T-helper 2 cell (primary cell): Measurements from ENCODE around the gene KCNQ4.

Experiments
- DNase-seq, 5 experiments: peaks; one replicate each; pipeline versions ENCODE4 v3.0.0 to v3.0.0-alpha.2; 2012 to 2022
- total RNA-seq, 2 donors: gene quantifications; one replicate each; lab custom pipeline; 2026; lab: John Stamatoyannopoulos, UW

Gene KCNQ4
- total RNA-seq = 0 to 0.40 reads per million in 2 donors

DNA sequence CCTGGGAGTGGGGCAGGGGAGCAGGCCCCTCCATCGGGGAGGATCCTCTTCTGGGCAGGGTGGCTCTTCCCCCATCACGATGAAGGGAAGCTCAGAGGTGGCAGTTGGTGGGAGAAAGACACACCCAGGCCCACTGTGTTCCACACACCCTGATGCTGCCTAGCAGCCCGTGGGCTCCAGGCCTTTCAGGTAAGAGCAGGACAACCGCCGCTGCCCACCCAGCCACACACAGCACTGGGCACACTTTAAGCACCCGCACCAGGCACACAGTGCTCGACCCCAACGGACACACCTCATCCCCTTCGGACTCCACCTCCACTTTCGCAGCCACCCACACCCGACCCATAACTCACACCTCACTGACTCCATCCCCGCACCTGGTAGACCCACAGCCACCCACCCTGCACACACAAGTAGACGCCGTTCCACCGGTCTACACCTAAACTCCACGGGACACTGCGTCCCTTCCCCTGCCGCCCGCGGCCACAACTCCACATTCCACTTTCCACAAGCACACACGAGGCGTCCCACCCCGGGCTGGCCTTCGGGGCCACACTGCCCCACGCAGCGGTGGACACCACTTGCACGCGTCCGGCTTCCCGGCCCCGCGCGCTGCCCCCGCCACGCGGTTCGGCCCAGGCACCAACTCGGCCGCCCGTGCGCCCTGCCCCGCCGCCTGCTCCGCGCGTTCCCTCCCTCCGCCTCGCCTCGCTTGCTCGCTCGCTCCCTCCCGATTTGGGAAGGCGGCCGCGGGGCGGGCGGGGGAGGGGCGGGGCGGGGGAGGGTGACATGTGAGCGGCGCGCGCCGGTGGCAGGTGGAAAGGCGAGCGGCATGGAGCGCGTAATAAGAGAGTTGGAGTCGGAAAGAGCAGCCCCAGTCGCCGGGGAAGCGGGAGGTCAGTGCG lies at the start of gene KCNQ4:
TSS of gene KCNQ4 (plus strand) at position 787 of the 905 bp plus-strand sequence. CDS start 307 bp downstream, outside the sequence.
- peak in 1 of 5 experiments; percentile 13 for DNase-seq

DNA sequence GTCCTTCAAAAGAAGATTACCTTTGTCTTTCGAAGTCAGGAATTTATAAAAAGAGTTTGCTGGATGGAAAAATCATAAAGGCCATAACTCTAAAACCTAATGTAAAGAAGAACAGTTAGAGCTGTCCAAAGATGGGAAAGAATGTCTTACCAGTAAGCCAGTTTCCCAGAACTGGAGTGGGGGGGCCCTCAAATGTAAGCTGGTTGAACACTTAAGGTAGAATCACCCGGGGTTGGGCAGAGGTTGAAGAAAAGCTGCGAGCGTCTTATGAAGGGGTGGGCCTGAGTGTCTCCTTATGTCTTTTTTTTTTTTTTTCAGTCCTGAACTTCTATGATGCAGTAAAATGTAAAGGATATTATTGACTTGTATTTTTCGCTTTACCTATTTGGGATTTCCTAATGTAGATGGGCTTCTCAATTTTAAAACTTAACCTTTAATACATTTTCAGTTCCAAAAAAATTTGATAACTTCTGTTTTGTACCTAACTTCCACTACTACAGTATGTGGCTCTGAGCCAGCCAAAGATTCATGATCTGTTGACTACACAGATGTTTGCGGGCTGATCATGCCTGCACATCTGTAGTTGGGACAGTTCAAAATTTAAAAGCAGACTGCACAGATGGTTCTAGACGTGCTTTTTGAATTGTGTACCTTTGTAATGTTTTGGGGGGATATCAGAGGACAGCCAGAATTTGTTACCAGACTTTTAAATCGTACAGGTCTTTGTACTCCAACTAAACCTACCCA lies 48.5 kb upstream of the KCNQ4 start:
- no peak for DNase-seq

DNA sequence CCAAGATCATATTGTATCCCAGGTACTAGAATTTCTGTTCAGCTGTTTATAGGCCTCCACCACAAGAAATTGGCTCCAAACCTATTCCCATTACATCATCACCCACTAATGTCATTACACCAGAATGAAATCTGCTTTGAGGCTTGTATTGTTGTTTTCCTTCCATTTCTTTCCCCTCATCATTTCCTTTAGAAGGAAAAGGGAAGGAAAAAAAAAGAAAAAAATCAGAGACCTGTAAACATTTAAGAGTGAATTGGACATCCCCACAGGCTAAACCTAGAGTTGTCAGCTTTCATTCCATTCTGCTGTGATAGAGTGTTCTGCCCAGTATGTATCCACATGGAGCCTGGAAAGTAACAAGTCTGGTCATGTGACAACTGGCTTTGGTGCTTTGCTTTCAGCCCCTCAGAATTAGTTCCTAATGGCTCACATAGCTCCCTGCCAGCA lies 47.5 kb upstream of the KCNQ4 start:
- DNase-seq = no peak

DNA sequence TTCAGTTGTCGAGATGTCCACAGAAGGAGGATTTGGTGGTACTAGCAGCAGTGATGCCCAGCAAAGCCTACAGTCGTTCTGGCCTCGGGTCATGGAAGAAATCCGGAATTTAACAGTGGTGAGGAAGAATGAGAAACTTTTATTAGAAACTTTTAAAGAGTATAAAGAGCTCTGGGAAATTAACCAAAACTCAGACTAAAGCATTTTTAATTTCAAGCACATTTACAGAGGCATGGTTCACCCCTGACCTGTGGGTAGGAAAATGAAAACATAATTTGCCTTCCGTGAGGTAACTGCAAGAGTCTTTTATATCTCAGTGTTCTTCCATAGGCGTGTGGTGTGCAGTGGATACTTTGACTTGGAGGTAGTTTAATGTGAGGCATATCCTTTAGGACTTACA lies 44.8 kb upstream of the KCNQ4 start:
- no peak for DNase-seq

DNA sequence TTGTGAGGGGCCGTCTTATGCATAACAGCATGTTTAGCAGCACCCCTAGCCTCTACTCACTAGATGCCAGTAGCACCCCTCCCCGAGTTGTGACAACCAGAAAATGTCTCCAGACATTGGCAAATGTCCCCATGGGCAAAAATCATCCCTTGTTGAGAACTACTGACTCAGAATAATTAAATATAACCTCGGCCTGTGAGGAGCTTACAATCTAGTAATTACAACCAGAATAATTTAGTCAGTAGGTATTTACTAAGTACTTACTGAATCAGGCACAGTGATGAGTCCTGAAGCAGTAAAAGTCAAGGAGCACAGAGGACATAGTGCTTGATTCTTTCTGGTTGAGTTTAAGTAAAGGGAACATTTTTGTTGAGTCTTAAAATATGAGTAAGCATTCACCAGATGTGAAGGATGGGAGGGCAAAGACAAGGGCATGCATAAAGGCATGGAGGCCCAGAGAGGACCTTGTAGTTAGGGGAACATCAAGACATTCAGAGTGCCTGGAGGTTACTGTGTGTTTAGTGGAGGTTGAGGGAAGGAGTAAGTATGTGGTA lies 44.1 kb upstream of the KCNQ4 start:
- no peak for DNase-seq

DNA sequence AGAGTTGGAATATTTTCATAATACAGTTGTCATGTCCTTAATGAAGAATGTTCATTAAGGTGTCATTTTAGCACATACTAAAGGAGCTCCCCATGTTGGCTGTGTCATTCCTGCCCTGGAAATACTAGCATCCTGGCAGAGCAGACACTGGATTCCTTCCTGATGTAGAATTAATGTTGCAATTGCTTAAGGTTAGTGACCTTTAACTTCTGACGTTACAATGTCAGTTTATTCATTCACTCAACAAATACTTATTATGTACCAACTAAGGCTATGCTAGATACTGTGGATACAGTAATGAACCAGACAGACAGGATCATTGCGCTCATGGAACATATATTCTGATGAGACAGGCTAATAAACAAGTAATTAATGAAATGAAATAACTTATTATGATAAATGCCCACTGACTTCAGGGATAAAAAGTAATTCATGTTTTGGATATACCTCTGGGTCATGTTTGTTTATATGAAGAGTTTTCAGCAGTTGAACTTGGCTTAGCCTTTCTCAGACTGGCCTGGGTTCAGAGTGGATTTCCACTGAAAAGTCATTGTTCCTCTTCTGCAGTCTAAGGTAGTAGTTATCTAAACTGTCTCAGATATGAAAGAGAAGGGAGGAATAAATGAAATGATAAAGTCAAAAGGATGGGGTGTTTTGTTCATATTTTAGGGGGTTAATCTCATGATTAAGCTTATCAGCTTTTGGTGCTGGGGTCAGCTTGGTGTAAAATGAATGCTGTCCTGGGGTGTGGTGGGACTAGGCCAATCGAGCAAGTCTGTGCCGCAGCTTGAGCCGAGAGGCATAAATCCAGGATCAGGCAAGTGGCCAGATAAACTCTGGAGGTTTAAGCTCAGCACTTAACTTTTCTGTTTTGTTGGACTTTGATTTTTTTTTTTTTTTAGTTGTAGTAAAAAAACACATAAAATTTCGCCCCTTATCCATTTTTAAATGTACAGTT lies 43.3 kb upstream of the KCNQ4 start:
- DNase-seq = no peak

DNA sequence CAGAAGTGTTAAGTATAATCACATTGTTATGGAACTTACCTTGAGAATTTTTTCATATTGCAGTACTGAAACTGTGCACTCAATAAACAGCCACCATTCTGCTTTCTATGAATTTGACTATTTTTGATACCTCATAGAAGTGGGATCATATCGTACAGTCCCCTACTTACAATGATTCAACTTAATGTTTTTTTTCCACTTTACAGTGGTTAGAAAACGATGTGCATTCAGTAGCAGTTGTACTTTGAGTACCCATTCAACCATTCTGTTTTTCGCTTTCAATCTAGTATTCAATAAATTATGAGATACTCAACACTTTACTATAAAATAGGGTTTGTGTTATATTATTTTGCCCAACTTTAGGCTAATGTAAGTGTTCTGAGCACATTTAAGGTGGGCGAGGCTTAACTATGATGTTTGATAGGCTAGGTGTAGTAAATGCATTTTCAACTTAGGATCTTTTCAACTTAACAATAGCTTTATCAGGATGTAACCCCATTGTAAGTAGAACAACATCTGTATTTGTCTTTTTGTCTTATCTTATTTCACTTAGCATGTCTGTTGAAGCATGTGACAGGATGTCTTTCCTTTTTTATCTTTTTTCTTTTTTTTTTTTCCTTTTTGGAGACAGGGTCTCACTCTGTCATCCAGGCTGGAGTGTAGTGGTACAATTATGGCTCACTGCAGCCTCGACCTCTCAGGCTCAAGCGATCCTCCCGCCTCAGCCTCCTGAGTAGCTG lies 42.4 kb upstream of the KCNQ4 start:
- DNase-seq = no peak

DNA sequence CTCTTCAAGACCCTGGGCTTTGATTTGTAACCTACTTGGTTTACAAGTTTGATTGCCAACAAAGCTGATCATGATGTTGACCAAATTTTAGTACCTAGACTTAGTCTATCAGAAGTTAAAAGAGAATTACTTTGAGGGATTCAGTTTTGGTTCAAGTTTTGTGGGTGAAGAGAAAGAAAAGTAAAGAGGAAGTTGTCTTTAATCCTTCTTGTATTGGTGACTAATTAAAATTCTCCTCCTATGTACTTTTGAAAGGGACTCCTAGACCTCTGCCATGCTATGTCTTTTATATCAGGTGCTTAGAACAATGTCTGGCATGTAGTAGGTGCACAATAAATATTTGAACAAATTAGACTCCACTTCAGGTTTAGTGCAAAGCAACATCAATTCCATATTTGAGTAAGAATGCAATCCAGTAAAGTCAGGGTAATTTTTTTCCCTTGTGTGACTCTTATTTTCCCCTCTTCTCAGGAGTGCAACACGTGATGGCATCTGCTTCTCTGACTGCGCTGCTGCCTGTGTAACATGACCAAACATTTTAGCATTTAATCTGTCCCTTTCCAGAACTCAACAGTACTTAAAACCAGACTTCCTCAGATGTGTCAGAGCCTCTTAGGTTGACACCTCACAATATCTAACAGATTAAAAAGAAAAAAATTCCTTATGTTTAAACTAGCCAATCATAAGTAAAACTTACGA lies 41.1 kb upstream of the KCNQ4 start:
- no peak for DNase-seq

DNA sequence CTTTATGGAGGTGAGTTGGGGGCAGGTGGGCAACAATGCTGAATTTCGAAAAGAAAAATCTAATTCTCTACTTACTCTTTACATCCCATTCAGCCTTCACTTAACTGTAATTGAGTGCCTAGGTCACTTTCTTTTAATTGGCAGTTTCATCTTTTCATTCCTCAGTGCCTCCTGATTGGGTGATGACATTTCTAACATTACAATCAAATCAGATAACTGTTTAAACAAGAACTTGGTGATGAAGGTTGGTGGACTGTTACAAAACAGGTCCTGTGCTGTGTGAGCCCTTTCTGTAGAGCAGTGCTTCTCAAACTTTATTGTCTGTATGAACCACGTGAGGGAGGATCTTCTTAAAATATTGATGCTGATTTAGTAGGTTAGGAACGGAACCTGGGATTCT lies 40.1 kb upstream of the KCNQ4 start:
- DNase-seq = no peak

DNA sequence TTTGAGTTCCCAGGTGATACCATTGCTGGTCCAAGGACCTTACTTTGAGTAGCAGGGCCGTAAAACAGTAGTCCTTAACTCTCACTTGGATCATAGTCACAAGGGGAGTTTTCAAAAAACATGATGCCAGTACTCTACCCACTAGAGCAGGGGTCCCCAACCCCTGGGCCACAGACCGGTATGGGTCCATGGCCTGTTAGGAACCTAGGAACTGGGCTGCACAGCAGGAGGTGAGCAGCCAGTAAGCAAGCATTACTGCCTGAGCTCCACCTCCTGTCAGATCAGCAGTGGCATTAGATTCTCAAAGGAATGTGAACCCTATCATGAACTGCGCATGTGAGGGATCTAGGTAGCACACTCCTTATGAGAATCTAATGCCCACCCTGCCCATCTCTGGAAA lies 39.7 kb upstream of the KCNQ4 start:
- no peak for DNase-seq

DNA sequence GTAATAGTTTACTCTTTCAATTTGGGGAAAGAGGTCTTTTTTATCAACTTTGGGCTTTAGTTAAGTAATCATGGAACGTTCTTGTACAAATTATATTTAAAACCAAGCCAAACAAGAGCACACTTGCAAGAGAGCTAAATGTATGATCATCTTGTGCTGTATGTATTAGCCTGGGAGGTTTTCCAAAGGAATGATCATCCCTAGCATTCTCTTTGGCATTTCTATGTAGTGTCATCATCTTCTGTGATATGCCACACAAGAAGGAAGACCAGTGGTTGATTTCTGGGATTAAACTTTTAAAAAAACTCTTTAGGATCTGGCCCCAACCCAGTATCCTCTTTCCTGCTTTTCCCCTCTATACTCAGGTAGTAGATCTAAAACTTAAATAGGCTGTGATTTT lies 38.4 kb upstream of the KCNQ4 start:
- no peak for DNase-seq

DNA sequence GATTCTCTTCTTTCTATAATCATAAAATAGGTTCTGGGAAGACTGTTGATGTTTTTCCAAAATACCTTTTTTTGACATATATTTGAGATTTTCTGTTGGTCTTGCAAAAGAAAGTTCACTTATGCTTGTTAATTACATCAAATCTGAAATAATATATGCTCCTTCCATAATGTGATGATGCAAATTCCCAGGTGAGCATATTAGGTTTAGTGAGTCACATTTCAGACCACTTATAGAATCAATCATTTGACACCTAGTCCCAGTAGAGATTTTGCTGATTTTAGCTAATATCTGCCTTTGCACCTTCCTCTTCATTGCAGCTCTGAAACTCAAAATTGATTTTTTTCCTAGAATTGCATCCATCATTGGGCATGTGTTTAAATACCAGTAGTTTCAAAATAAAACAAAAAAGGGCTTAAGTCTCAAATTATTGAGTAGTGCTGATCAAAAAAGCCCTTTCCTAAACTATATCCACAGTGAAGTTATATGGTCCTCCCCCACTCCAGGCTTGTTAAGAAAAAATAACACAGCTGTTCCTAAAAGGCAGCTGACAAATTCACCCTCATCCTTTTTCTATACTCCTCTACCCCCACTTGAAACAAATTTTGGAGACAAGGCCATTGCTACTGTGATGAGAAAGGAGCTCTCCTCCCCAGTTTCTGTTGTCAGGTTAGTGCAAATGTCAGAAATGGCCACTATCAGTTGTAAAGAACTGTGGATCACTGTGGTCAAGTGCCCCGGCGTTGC lies 37.1 kb upstream of the KCNQ4 start:
- DNase-seq = no peak

DNA sequence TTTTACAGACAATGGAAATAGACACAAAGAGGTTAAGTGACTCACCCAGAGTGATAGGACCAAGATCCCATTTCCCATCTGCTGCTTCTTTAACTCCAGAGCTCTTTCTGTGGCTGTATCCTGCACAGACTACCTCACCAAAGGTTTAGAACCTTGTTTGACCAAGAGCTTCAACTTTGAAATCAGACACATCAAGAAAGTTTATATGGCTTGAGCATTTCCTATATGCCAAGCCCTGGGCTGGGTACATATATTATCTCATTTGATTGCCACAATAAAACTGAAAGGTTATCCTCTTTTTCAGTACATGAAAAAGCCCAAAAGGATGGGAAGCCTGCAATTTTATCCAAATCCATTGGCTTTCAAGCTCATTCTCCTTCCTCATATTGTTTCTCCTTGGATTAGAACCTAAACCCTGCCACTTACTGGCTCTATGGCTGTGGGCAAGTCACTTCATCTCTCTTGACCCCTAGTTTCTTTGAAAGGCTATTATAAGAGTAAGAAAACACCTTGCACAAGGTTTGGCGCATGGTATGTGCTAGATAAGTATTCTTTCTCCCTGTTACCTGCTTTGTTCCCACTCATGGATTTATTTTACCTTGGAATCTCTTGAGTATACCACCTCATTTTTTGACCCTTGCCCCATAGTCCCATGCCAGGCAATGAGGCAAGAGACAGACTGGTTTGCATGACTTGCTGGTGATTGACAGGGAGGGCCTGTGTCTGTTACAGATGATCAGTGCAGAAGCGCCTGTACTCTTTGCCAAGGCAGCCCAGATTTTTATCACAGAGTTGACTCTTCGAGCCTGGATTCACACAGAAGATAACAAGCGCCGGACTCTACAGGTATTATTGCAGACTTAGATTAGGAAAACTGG lies 34.5 kb upstream of the KCNQ4 start:
- DNase-seq = no peak

DNA sequence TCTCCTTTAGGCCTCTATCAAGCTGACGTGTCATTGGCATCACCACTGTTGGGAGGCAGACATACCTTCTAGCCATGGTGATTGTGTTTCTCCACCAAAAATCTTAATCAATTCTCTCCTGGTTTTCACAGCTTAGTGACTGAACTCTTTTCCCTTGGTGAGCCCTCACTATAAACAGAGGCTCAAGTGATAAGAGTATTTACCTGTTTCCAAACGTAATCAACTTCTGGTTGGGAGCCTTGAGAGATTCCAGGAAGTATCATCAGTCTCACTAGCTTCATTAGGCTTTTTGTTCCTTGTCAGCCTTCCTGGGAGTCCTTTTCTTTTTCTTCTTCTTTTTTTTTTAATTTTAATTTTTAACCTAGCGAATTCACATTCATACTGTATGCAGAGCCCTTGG lies 33.8 kb upstream of the KCNQ4 start:
- DNase-seq = no peak

DNA sequence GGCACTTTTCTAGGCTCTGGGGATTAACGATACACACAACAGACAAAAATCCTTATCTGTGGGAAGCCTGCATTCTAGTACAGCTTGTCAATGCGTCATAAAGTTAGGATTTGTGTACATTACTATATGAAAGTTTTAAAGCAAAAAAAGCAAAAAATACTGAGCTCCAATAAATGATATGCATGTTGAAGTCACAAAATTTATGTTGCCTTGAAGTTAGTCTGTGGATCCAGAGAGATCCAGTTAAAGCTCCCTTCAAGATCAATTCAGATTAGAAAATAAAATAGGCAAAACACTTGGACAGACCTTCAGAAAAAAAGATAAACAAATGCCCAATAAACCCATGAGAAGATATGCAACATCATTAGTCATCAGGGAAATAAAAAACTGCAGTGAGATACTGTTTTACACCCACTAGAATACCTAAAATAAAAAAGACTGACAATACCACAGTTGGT lies 33.1 kb upstream of the KCNQ4 start:
- no peak for DNase-seq

DNA sequence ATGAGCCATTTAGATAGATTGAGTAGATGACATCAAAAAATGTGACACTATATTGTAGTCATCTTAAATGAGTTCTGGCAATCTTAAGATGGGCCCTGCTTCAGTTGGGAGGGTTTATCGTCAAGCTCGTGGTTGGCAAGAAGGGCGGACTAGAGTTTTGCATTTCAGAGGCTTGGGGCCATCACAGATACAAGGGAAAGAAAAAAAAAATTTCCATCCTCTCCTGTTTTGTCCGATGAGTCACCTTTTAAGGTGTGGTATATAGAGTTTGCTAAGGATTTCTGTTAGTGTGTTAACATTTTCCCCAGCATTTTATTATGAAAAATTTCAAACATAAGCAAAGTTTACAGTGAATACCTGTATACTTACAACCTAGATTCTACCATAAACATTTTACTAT lies 31.8 kb upstream of the KCNQ4 start:
- DNase-seq = no peak

DNA sequence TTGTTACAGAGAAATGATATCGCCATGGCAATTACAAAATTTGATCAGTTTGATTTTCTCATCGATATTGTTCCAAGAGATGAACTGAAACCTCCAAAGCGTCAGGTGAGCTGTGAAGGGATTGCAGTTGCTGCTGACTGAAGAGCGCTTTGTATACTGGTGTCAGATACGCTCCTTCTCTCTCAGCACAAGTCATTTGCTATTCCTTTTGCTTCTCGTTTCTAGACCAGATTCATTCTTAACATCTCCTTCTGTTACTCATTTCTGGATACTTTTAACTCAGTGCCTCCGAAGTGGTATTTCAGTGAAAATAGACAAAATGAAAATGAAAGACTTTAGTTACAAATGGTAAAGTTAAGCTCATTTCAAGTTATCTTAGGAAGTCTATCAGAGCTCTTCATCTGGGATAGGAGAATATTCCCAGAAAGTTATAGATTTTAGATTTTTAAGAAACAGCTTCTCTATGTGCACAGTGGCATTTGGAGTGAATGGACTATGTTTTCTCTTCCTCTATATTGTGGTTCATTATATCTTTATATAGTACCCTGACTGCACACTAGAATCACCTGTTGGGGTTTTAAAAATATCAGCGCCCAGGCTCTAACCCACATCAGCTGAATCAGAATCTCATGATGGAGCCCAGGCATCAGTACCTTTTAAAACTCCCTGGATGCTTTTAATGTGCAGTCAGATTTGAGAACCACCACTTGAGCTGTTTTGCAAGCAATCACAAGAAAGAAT lies 30.3 kb upstream of the KCNQ4 start:
- DNase-seq = peak in 1 of 5 experiments; percentile 65

DNA sequence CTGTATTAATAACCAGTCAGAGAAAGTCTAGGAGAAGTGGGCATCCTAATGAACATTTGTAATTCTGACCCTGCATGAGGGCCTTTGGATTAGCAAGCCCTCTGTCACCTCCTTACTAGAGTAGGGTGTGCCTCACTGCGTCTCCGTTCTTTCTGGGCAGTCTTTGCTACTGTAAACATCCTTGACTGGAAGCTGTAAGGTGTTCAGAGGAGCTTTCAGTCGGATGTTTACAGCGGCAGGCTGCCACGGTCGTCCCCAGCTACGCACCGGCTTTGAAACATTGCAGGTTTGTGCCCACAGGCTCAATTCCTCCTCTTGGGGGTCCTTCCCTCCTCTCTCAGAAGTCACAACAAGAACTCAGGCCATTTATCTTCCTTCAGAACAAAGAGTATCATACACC lies 29.4 kb upstream of the KCNQ4 start:
- no peak for DNase-seq
